ENCODE data around the gene ATRIP. TPM values are rescaled to one million over a fixed set of nuclear protein-coding genes. Genes with fewer than 3 reads are reported as not detected.

ATRIP gene
- total and polyA plus RNA-seq, 10 of the 15 experiments (the other 5 are each of a cell fraction or from before 2014, with no cell fraction given): 1.4 to 16.0 (median 10.1) TPM

- no peak for TF ChIP-seq CUX1 (IDR thresholded peaks at IDR 0.05; ENCODE audit: insufficient replicate concordance, low read depth, low read length)
- no peak for TF ChIP-seq NFIC (IDR thresholded peaks at IDR 0.05; ENCODE audit: low read depth, low read length)
- no peak for TF ChIP-seq MTA2 (IDR thresholded peaks at IDR 0.05; ENCODE audit: low read depth)
- no peak for TF ChIP-seq STAT1 (conservative IDR thresholded peaks at IDR 0.05)
- TF ChIP-seq TARDBP (IDR thresholded peaks at IDR 0.05; ENCODE audit: borderline replicate concordance): no peak
- no peak for TF ChIP-seq SIX5 (IDR thresholded peaks at IDR 0.05; ENCODE audit: low read depth, low read length, severe bottlenecking)
- no peak for TF ChIP-seq IKZF2 (IDR thresholded peaks at IDR 0.05)
These were observed 40.6 kb upstream of the ATRIP start (continued) for GRCh38 chr3:48405971-48406370.

Data from GM12878 (cell line).